ENCODE measurements around the gene RD3L. TPM values are rescaled to one million over a fixed set of nuclear protein-coding genes. Genes with fewer than 3 reads are reported as not detected.

The RD3L gene
- total RNA-seq (2021; ENCODE audit: unreplicated experiment) = not detected
- not detected in 2 replicates for polyA plus RNA-seq (2012)
- not detected for Bru-seq, nascent RNA
- BruChase-seq, experiment 1, labeled RNA remaining after a 6-hour chase = not detected
- BruChase-seq, experiment 2, labeled RNA remaining after a 2-hour chase = not detected
- long read RNA-seq = 0 reads

GRCh38 chr14:103941973-103942736 lies at the start of gene RD3L:
TSS of gene RD3L (minus strand) at chr14:103942529. CDS start at chr14:103941695, 834 bp downstream.
- H3K9ac ChIP-seq (ENCODE audit: low read length) = no peak within 1 kb of the TSS
- ATAC-seq (no peak), DNase-seq (ENCODE audit: low read depth, low spot score) (no peak)
- H3K4me3 ChIP-seq (replicated peaks in 1 of 2; ENCODE audit: low read depth in 1 of 2, low read length in 2 of 2) = no peak within 1 kb of the TSS
- no peaks in the 10 kb centered on the region for H4K20me1 ChIP-seq (ENCODE audit: insufficient read depth)
- no peak within 1 kb of the TSS for H3K4me2 ChIP-seq (ENCODE audit: low read length)
- no peaks in the 10 kb centered on the region for H3K4me1 ChIP-seq (ENCODE audit: control insufficient read depth in 1 of 2, insufficient read depth in 2 of 2, low read length in 2 of 2)
- no peak within 1 kb of the TSS for H3K27ac ChIP-seq (ENCODE audit: low read depth, low read length)
- ChIA-PET RAD21 (ENCODE audit: low non-redundant PET in 1 of 2, low total read pairs in 2 of 2, uncharacterized antibody in 2 of 2, unreplicated experiment in 2 of 2) (no interaction called here), POLR2A (no interaction called here), CTCF (interaction anchor here (1.8 kb wide), 1 partner anchor 32 kb away, joined by 6 read pairs; no protein-coding TSS in a partner anchor)
- H3K27me3 ChIP-seq (ENCODE audit: insufficient read depth, low read length) = peaks cover 36% of the 10 kb centered on the region
- intact Hi-C loops (cut with micrococcal nuclease) = no loop called here
- H2AFZ ChIP-seq (ENCODE audit: low read depth, low read length, poor library complexity, severe bottlenecking) = no peak within 1 kb of the TSS
- no peak for TF ChIP-seq JUND (IDR thresholded peaks at IDR 0.05)
- no peak for TF ChIP-seq RAD21 (IDR thresholded peaks at IDR 0.05; ENCODE audit: low read depth)
- no peak for TF ChIP-seq TCF7L2 (IDR thresholded peaks at IDR 0.05; ENCODE audit: borderline replicate concordance, extremely low read depth, insufficient read depth, insufficient read length)
- no peak for TF ChIP-seq EZH2phosphoT487 (IDR thresholded peaks at IDR 0.05; ENCODE audit: borderline replicate concordance)
- TF ChIP-seq EGR1 (IDR thresholded peaks at IDR 0.05; ENCODE audit: low read depth) = no peak
- no peak for TF ChIP-seq CBX3 (IDR thresholded peaks at IDR 0.05; ENCODE audit: low read depth)
- TF ChIP-seq FOSL1 (IDR thresholded peaks at IDR 0.05; ENCODE audit: low read depth) = no peak
- no peak for TF ChIP-seq SIN3A (IDR thresholded peaks at IDR 0.05; ENCODE audit: low read depth)
- TF ChIP-seq, protein P1, sequence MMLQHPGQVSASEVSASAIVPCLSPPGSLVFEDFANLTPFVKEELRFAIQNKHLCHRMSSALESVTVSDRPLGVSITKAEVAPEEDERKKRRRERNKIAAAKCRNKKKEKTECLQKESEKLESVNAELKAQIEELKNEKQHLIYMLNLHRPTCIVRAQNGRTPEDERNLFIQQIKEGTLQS (IDR thresholded peaks at IDR 0.05) = no peak
- TF ChIP-seq ZFX (IDR thresholded peaks at IDR 0.05) = no peak
- TF ChIP-seq POLR2A (IDR thresholded peaks at IDR 0.05; ENCODE audit: borderline replicate concordance, extremely low read depth, insufficient read depth, insufficient read length) = no peak
- TF ChIP-seq CEBPB (IDR thresholded peaks at IDR 0.05; ENCODE audit: low read depth) = no peak
- H3K36me3 ChIP-seq (ENCODE audit: control insufficient read depth in 1 of 2, insufficient read depth in 2 of 2, low read length in 2 of 2) = no peaks in the 10 kb centered on the region
- no peaks in the 10 kb centered on the region for H3K9me2 ChIP-seq (ENCODE audit: insufficient read depth)
- H3K9me3 ChIP-seq (ENCODE audit: control insufficient read depth in 1 of 2, insufficient read depth in 1 of 2, low read depth in 1 of 2, low read length in 2 of 2) = peaks cover 0 to 4% of the 10 kb centered on the region in 2 experiments; a peak in 1 of 4 replicates
- no peaks in the 10 kb centered on the region for H3K79me2 ChIP-seq (ENCODE audit: insufficient read depth, low read length)
- BruUV-seq (replicated peaks) = no TSS peak
